GM19468 (cell line): ENCODE results near the gene HOXB9.

Experiments used
- ATAC-seq: cut with Tn5 transposase; IDR thresholded peaks from one replicate; pipeline ENCODE4 v1.9.1; 2021; ENCODE audit warnings: mild to moderate bottlenecking, moderate library complexity, moderate number of reproducible peaks; ENCODE audit not compliant: unreplicated experiment; ENCODE audit errors: extremely low read depth

The HOXB9 gene

DNA sequence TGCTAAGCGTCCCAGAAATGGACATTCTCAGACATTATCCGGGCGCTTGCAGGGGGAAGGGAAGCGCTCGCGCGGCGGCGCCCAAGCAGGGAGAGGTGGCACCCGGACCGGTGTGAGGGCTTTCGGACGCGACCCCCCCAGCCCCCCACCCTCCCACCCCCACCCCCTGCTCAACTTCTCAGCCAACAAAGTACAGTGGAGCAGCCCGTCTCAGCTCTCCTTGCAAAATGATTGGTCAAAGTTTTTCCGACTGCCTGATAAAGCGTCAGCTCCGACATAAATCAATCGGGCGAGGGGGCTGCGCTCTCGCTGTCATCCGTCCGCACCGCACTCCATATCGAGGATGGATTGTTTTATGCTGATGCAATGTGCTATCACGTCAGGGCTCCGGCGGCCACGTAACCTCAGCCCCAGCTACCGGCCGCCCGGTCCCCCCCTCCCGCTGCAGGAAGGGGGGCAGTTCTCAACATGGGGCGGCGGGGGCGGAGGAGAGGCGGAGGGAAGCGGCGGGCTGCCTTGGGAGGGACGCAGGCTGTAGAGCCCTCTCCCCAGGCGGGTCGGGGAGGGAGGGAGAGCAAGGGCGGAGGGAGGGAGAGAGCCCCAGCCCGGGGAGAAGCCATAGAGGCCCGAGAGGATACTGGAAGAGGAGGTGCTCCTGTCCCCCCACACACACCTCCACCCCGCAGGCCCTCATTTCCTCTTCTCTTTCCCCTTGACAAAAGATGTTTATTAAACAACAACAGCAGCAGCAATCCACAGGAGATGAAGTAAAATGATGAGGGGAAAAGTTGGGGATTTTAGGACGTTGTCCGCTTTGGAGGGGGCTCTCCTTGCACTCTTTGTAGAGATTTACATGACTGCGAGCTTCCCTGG lies at the start of gene HOXB9:
TSS of gene HOXB9 (minus strand) at position 114 of the 873 bp plus-strand sequence. CDS start at position 25, 89 bp downstream.
- no peak for ATAC-seq

GRCh38 chr17:48672340-48672739 lies 46.2 kb upstream of the HOXB9 start:
- no peak for ATAC-seq

DNA sequence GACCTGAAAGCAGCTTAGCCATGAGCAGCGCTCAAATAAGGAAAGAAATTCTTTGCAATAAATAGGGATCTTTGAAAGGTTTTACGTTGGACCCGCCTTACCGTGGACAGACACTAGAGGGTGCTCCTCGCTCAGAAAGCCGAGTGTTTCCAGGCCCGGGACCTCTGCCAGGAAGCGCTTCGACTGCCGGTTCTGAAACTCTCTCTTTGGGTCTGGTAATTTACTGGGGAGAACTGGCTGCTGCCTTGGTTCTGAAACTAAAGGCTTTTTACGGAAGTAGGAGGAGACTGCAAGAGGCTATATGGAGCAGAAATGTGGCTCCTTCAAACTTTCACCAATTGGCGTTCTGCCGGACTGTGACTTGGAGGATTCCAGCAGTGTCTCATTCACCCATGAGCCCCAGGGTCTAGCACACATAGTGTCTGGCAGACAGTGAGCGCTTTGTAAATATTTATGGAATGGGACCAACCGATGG lies 45.6 kb upstream of the HOXB9 start:
- ATAC-seq = no peak

GRCh38 chr17:48663134-48663924 lies 37.2 kb upstream of the HOXB9 start:
- ATAC-seq = no peak

- ATAC-seq = no peak
These were observed 29.8 kb upstream of the HOXB9 start for GRCh38 chr17:48655913-48656312.

DNA sequence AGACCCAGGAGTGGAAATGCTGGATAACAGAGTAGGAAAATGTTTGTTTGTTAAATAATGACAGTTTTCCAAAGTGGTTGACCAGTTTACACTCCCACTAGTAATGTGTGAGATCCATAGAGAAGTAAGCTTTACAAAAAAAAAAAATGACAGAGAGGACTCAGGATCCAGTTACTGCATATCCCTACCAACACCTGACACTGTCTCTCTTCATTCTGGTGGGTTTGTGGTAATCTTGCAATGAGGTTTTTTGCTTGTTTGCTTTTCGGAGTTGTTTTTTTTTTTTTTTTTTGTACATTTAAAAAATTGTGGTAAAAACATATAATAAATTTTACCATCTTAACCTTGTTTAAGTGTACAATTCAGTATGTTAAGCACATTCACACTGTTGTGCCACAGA lies 23.6 kb upstream of the HOXB9 start:
- no peak for ATAC-seq

DNA sequence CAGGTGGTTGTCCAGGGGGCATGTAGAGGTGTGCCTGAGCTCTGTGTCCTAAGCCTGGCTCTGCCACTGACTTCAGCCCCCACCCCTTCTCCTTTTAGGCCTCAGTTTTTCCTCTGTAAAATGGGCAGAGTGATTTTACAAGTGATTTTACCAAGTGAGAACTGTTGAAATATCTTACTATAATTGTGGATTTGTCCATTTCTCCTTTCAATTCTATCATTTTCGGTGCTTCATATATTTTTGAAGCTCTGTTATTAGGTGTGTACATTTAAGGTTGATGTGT lies 21.7 kb upstream of the HOXB9 start:
- ATAC-seq = no peak

GRCh38 chr17:48647103-48647962 lies 21.2 kb upstream of the HOXB9 start:
- ATAC-seq = no peak

- ATAC-seq = no peak
These were observed 20.3 kb upstream of the HOXB9 start for GRCh38 chr17:48646183-48647102.

GRCh38 chr17:48645639-48646182 lies 19.6 kb upstream of the HOXB9 start:
- ATAC-seq = no peak

DNA sequence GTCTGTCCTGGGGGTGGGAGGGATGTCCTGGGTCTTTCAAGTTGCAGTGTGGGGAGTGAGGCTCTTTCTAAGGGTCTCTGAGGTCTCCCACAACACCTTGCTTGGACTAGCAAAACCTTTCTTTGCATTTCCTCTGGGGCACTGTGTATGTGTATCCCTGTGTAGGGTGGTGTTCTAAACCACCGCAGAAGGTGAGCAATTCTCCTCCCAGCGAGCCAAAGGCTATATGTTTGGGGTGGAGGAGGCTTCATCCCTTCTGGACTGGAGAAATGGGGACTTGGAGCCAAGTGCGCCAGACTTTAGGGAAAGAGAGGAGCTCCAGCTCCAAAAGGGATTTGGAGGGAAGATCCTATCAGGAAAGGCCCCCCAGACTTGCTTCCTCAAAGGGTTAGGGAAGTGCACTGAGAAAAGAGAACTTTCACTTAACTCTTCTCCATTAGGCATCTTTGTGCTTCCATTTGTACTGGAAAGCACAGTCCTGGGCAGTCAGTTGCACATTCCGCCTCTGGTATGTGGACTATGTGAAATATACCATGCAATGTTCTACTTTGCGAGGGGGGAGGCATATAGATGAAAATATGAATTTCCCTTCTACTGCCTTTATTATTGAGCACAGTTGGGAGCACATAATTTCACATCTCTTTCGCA lies 18.9 kb upstream of the HOXB9 start:
- no peak for ATAC-seq

- ATAC-seq = no peak
These were observed 18.0 kb upstream of the HOXB9 start for GRCh38 chr17:48644159-48644558.

DNA sequence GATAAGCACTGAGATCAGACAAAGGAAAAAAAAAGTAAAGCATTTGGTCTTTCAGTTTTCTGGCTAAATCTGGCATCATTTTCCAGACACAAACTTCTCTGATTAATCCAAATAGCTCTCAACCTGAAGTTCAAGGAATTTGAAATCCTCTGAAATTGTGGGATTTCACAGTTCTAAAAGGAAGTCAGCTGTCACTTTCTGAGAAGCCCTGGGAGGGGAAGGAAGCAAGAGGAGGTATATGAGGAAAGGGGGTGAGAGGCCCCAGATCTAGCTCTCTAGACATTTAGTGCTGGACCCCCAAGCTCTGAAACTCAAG lies 17.5 kb upstream of the HOXB9 start:
- no peak for ATAC-seq

DNA sequence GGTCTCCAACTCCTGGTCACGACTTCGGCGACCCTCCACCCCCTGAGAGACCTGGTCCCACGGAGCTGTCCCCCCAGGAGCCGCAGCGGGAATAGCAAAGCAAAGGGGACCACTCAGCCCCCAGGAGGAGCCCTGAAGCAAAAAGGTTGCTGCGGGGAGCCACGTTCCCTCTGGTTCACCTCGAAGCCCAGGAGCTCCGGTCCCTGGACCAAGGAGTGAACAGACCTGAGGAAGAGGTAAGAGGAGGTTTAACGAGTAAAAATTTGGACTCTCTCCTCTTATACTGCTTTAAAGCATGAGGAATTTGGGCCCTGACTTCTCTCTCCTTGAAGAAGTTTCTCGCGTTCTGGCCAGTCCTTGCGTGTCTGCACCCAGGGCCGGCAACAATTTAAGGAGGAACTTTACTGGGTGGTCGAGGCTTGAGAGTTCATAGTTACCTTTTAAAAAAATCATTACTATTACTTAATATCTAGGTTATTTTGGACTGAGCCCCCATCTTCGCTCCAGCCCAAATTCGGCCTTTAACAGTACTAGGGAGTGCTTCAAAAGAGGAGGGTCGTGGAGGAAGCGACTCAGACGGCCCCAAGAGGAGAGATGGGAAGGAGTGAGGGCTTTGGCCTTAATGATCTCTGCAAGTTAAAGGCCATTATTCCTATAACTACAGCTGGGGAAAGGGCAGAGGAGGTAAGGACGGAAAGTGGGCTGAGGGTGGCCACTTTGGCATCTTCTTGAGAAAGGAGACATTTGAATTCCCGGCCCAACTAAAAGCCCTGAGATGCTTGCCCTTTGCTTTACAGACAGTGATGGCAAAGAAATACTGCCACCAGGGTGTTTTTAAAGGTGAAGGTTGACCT lies 16.9 kb upstream of the HOXB9 start:
- no peak for ATAC-seq

DNA sequence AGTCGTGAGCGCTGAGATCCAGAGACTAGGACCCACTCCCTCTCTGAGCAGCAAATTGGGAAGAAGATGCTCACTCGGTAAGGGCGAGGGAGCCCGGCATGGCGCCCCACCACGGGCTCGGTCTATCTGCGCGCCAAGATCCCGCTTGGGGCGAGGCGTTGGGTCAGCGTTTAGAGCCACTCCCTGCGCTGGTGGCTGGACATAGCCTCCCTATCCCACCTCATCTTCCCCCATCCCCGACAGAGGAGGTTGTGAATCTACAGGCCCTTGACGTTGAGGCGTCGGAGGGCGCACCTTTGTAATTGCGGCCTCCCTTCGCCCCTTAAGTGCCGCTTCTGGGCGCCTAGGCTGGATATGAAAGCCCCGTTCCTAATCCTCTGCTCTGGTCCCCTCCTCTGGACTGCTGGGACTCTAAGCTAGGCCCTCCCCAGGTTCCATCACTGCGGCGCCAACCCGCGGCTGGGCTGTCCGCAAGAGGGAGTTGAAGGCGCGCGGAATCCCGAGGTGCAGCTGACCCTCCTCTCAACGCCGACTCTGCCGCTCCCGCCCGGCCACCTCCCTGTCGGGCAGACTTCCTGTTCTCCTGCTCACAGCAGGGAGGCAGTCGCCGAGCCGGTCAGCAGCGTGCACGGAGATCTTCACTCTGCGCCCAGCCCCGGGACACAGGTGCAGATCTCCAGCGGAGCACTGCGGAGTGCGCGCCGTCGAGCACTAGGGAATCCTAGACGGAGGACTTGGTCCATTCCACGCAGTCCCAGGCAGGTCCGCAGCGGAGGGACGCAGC lies 16.1 kb upstream of the HOXB9 start:
- ATAC-seq = no peak

DNA sequence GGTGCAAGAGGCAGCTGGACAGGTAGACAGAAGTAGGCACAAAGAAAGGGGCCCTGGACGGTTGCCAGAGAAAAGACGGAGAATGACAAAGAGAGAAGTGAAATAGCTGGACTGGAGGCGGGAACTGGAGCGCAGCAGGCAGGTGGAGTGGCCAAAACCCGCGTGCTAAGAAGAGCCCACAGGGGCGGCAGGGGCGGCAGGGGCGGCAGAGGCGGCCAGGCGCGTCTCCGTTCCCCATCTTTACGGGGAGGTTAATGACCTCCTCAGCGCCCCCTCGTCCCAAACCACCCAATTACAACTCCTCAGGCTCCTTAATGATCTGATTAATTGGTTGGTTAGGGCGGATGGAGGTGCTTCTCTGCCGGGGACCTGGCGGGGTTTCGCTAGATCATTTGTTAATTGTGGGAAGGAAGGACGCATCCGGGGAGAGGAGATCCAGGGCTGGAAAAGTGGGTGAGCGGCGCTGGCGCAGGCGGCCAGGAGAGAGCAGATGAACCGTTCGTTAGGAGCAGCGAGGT lies 15.4 kb upstream of the HOXB9 start:
- ATAC-seq = no peak

- ATAC-seq = no peak
These were observed 14.7 kb upstream of the HOXB9 start for GRCh38 chr17:48640858-48641180.
